H1 (cell line): Measurements from ENCODE around the gene RNF130. TPM values are rescaled to one million over a fixed set of nuclear protein-coding genes. Genes with fewer than 3 reads are reported as not detected.

Experiments used
- CTCF ChIA-PET: fragments of 300-600 bp; sonication (Branson Sonifier 250); formaldehyde crosslinking; loops from one replicate; lab custom pipeline; 2021; ENCODE audit not compliant: partially characterized antibody; lab: Charles Lee
- POLR2A ChIA-PET: fragments of 300-600 bp; sonication (Branson Sonifier 250); formaldehyde crosslinking; loops from one replicate; lab custom pipeline; 2021; ENCODE audit warnings: inconsistent platforms; ENCODE audit not compliant: partially characterized antibody; lab: Charles Lee
- DNase-seq, 2 experiments: peaks; one replicate each; pipeline versions ENCODE4 v3.0.0 to v3.0.0-alpha.2; 2010 to 2022; ENCODE audit warnings: low spot score in 2 of 2, low read depth in 1 of 2, mixed read lengths in 1 of 2
- FAIRE-seq: peaks from 2 replicates; lab custom pipeline; 2011; peaks lifted over from hg19 to GRCh38; lab: Jason Lieb, UNC
- H2AFZ ChIP-seq: 2 replicates; pipeline ENCODE4 v1.8.1; 2012; ENCODE audit warnings: low read length, inconsistent platforms
- H2AK5ac ChIP-seq: 2 replicates; pipeline ENCODE4 v1.6.1; 2013; ENCODE audit warnings: low read depth, low read length
- H2BK120ac ChIP-seq: replicated peaks from 2 replicates; pipeline ENCODE3; 2013; ENCODE audit warnings: low read depth, low read length, inconsistent platforms
- H2BK12ac ChIP-seq: 2 replicates; pipeline ENCODE4 v1.6.1; 2013; ENCODE audit warnings: low read depth, low read length
- H2BK15ac ChIP-seq: 2 replicates; pipeline ENCODE4 v1.6.1; 2013; ENCODE audit warnings: low read length
- H2BK20ac ChIP-seq: 2 replicates; pipeline ENCODE4 v1.6.1; 2013; ENCODE audit warnings: low read length
- H2BK5ac ChIP-seq: 2 replicates; pipeline ENCODE4 v1.6.1; 2013; ENCODE audit warnings: low read depth, low read length
- H3K14ac ChIP-seq: 2 replicates; pipeline ENCODE4 v1.6.1; 2013; ENCODE audit warnings: inconsistent platforms; ENCODE audit not compliant: insufficient read length
- H3K18ac ChIP-seq: 2 replicates; pipeline ENCODE4 v1.6.1; 2013; ENCODE audit warnings: low read length; ENCODE audit errors: extremely low read depth
- H3K23ac ChIP-seq: 2 replicates; pipeline ENCODE4 v1.6.1; 2013; ENCODE audit warnings: inconsistent platforms; ENCODE audit not compliant: insufficient read length
- H3K23me2 ChIP-seq: 2 replicates; pipeline ENCODE4 v1.6.1; 2013; ENCODE audit warnings: low read depth, low read length
- H3K27ac ChIP-seq: 2 replicates; pipeline ENCODE4 v1.6.1; 2011; ENCODE audit warnings: low read depth, low read length, inconsistent platforms
- H3K27me3 ChIP-seq, 4 experiments: replicated peaks in 1 of 4; 1 replicate in 1 of 4; 2 replicates in 3 of 4; pipeline versions ENCODE4 v1.6.1 to v1.8.1; 2011 to 2013; ENCODE audit warnings: low read length in 3 of 4, mild to moderate bottlenecking in 3 of 4, inconsistent platforms in 2 of 4, mixed read lengths in 2 of 4, moderate library complexity in 1 of 4; ENCODE audit not compliant: control insufficient read depth in 3 of 4, insufficient read depth in 3 of 4; ENCODE audit errors: extremely low read depth in 1 of 4
- H3K36me3 ChIP-seq, 4 experiments: 2 replicates each; pipeline versions ENCODE4 v1.6.1 to v1.8.1; 2011 to 2013; ENCODE audit warnings: mild to moderate bottlenecking in 4 of 4, low read length in 3 of 4, moderate library complexity in 2 of 4, control low read depth in 1 of 4, inconsistent platforms in 1 of 4; ENCODE audit not compliant: insufficient read depth in 4 of 4, control insufficient read depth in 2 of 4
- H3K4ac ChIP-seq: replicated peaks from 2 replicates; pipeline ENCODE3; 2013; ENCODE audit warnings: low read length, low read depth, mixed read lengths, inconsistent platforms; ENCODE audit not compliant: insufficient read length
- H3K4me1 ChIP-seq, 4 experiments: replicated peaks in 1 of 4; 1 replicate in 1 of 4; 2 replicates in 3 of 4; pipeline versions ENCODE4 v1.6.1 to v1.8.1; 2011 to 2013; ENCODE audit warnings: low read length in 3 of 4, inconsistent platforms in 2 of 4, mixed read lengths in 1 of 4; ENCODE audit not compliant: insufficient read depth in 4 of 4, control insufficient read depth in 3 of 4
- H3K4me2 ChIP-seq, 2 experiments: 2 replicates each; pipeline versions ENCODE4 v1.6.1 to v1.8.1; 2011 to 2013; ENCODE audit warnings: low read depth in 2 of 2, low read length in 2 of 2, control low read depth in 1 of 2, inconsistent platforms in 1 of 2, mild to moderate bottlenecking in 1 of 2; ENCODE audit not compliant: insufficient read depth in 1 of 2
- H3K4me3 ChIP-seq, 4 experiments: fragments of 200-600, 300-600 bp in 1 of 4; sonication (generic), shearing (Covaris generic), sonication (Bioruptor Twin) in 1 of 4; 2 replicates each; pipeline versions ENCODE4 v1.5.1 to v1.8.1; 2011 to 2016; ENCODE audit warnings: low read length in 4 of 4, low read depth in 3 of 4, control low read depth in 2 of 4, inconsistent platforms in 2 of 4, mild to moderate bottlenecking in 2 of 4, mixed read lengths in 1 of 4, moderate library complexity in 1 of 4; ENCODE audit not compliant: insufficient read depth in 2 of 4; ENCODE audit errors: extremely low read depth in 1 of 4
- H3K56ac ChIP-seq: replicated peaks from 2 replicates; pipeline ENCODE3; 2013; ENCODE audit warnings: low read depth, mild to moderate bottlenecking, mixed read lengths, low read length, inconsistent platforms; ENCODE audit not compliant: insufficient read length
- H3K79me1 ChIP-seq: 2 replicates; pipeline ENCODE4 v1.6.1; 2013; ENCODE audit warnings: low read depth, low read length, control low read depth
- H3K79me2 ChIP-seq, 2 experiments: 2 replicates each; pipeline versions ENCODE4 v1.6.1 to v1.8.1; 2012 to 2013; ENCODE audit warnings: low read length in 2 of 2, mild to moderate bottlenecking in 2 of 2, inconsistent platforms in 1 of 2; ENCODE audit not compliant: insufficient read depth in 2 of 2, control insufficient read depth in 1 of 2
- H3K9ac ChIP-seq, 4 experiments: replicated peaks in 1 of 4; 1 replicate in 1 of 4; 2 replicates in 3 of 4; pipeline versions ENCODE4 v1.6.1 to v1.8.1; 2011 to 2013; ENCODE audit warnings: low read depth in 3 of 4, low read length in 3 of 4, control low read depth in 2 of 4, mild to moderate bottlenecking in 2 of 4, moderate library complexity in 2 of 4, inconsistent platforms in 1 of 4; ENCODE audit errors: extremely low read depth in 1 of 4
- H3K9me3 ChIP-seq, 2 experiments: 2 replicates each; pipeline versions ENCODE4 v1.6.1 to v1.8.1; 2012 to 2013; ENCODE audit warnings: mild to moderate bottlenecking in 2 of 2, moderate library complexity in 2 of 2, control low read depth in 1 of 2, inconsistent platforms in 1 of 2, low read depth in 1 of 2, low read length in 1 of 2, mixed read lengths in 1 of 2; ENCODE audit not compliant: insufficient read depth in 2 of 2
- H4K20me1 ChIP-seq, 2 experiments: replicated peaks in 1 of 2; 2 replicates each; pipeline versions ENCODE3 to v1.8.1; 2011 to 2013; ENCODE audit warnings: inconsistent platforms in 2 of 2, low read length in 2 of 2, mild to moderate bottlenecking in 1 of 2; ENCODE audit not compliant: insufficient read depth in 2 of 2, control insufficient read depth in 1 of 2
- H4K5ac ChIP-seq: 2 replicates; pipeline ENCODE4 v1.6.1; 2013; ENCODE audit warnings: low read length, low read depth, mixed read lengths, inconsistent platforms; ENCODE audit not compliant: insufficient read length
- H4K8ac ChIP-seq: 2 replicates; pipeline ENCODE4 v1.8.0; 2013; ENCODE audit warnings: mild to moderate bottlenecking, moderate library complexity, low read length, inconsistent platforms; ENCODE audit not compliant: insufficient read depth; ENCODE audit errors: extremely low read depth
- H4K91ac ChIP-seq: replicated peaks from 2 replicates; pipeline ENCODE3; 2013; ENCODE audit warnings: low read length, mixed read lengths, inconsistent platforms; ENCODE audit not compliant: insufficient read length
- ASH2L ChIP-seq: fragments of 200-600, 300-600 bp; sonication (generic); IDR thresholded peaks from one replicate; pipeline ENCODE4 v1.7.1; 2017; ENCODE audit warnings: low read length
- CHD2 ChIP-seq: IDR thresholded peaks from 2 replicates; pipeline ENCODE4 v1.6.1; 2012; ENCODE audit warnings: low read length, improper control_type of control experiment
- CREB1 ChIP-seq: IDR thresholded peaks from 2 replicates; pipeline ENCODE4 v1.6.1; 2012; ENCODE audit warnings: inconsistent platforms
- CTBP2 ChIP-seq: IDR thresholded peaks from 2 replicates; pipeline ENCODE4 v1.7.0; 2011; ENCODE audit warnings: borderline replicate concordance, mild to moderate bottlenecking, moderate library complexity, mixed read lengths, low read length; ENCODE audit not compliant: insufficient read depth, insufficient read length
- CTCF ChIP-seq, 3 experiments: IDR thresholded peaks; 1 replicate in 2 of 3; 2 replicates in 1 of 3; pipeline versions ENCODE4 v1.5.1 to v1.6.1; 2011; ENCODE audit warnings: low read length in 3 of 3, mild to moderate bottlenecking in 3 of 3, inconsistent platforms in 2 of 3, low read depth in 1 of 3, moderate library complexity in 1 of 3; ENCODE audit not compliant: insufficient read depth in 1 of 3; ENCODE audit errors: control extremely low read depth in 1 of 3
- EZH2 ChIP-seq: fragments of 200-600 bp; sonication (generic); IDR thresholded peaks from 2 replicates; pipeline ENCODE4 v1.7.1; 2012; ENCODE audit warnings: low read depth, mild to moderate bottlenecking, moderate library complexity, low read length, inconsistent platforms; ENCODE audit not compliant: severe bottlenecking
- HDAC6 ChIP-seq: IDR thresholded peaks from one replicate; pipeline ENCODE4 v1.7.1; 2012; ENCODE audit warnings: low read depth, mild to moderate bottlenecking, inconsistent platforms, low read length, moderate library complexity
- KDM5A ChIP-seq: fragments of 200-600 bp; IDR thresholded peaks from 2 replicates; pipeline ENCODE4 v1.7.1; 2012; ENCODE audit warnings: mild to moderate bottlenecking, low read length, inconsistent platforms, mixed read lengths
- MAFK ChIP-seq: IDR thresholded peaks from 2 replicates; pipeline ENCODE4 v1.6.1; 2012; ENCODE audit warnings: low read depth, mild to moderate bottlenecking, improper control_type of control experiment, low read length
- RBBP5 ChIP-seq: IDR thresholded peaks from 2 replicates; pipeline ENCODE4 v1.7.1; 2012; ENCODE audit warnings: low read depth, mild to moderate bottlenecking, inconsistent platforms, low read length, moderate library complexity, borderline replicate concordance
- RNF2 ChIP-seq: fragments of 200-900, 300-1000 bp; sonication (generic); IDR thresholded peaks from 2 replicates; pipeline ENCODE4 v1.7.1; 2016; ENCODE audit warnings: borderline replicate concordance, low read depth, mild to moderate bottlenecking, antibody characterized with exemption, low read length; ENCODE audit not compliant: poor library complexity, severe bottlenecking; ENCODE audit errors: missing control alignments
- WGBS, 2 experiments: shearing (Covaris generic) in 1 of 2; methylation state at CpG; one replicate each; pipeline versions ENCODE4 v1.1.6 to v1.1.7; 2013 to 2015; ENCODE audit warnings: low lambda C conversion rate in 2 of 2, mixed read lengths in 2 of 2, inconsistent platforms in 1 of 2, low coverage in 1 of 2, missing lambda C conversion rate in 1 of 2; ENCODE audit not compliant: insufficient replicate concordance in 2 of 2, insufficient coverage in 1 of 2, insufficient read length in 1 of 2; ENCODE audit errors: extremely low coverage in 1 of 2, missing lambda C conversion rate in 1 of 2; 5-methylcytosine and 5-hydroxymethylcytosine counted together
- polyA plus RNA-seq, 7 experiments: library from polyadenylated mRNA; depleted of rRNA in 3 of 7; stranded (reverse) in 5 of 7; unstranded in 2 of 7; fragments of >200 nt in 5 of 7; fragments of 200-250 nt in 2 of 7; gene quantifications; 1 replicate in 5 of 7; 2 replicates in 1 of 7; 4 replicates in 1 of 7; pipeline versions ENCODE4 v1.2.1 to v1.2.3, GENCODE V29; 2011 to 2013; ENCODE audit warnings: missing spikeins in 2 of 7, mixed read lengths in 2 of 7
- total RNA-seq: library from RNA; stranded (reverse); fragmentation: NEBNext Ultra II Directional; extraction: Animal tissue kit (Norgen Biotek cat#: 25700); gene quantifications from 2 replicates; pipeline ENCODE4 v1.2.1, GENCODE V29; 2021

RNF130 gene
- total and polyA plus RNA-seq, 2 of the 8 experiments (the other 6 are each of a cell fraction or from before 2014, with no cell fraction given), result 65.1 to 70.0 TPM

- Histone ChIP-seq H3K27ac (no peak overlapping the region), H3K9me3 (peaks cover 11 to 14% of the 10 kb centered on the region in 2 experiments), H3K4me3 (no peak overlapping the region), H2AFZ (no peak overlapping the region), H2BK15ac (no peak overlapping the region), H3K23ac (no peak overlapping the region), H2BK5ac (no peak overlapping the region), H3K36me3 (peaks cover 0 to 11% (median 7%) of the 10 kb centered on the region in 4 experiments; a peak in 5 of 8 replicates), H2BK12ac (no peak overlapping the region), H3K79me1 (peaks cover 7% of the 10 kb centered on the region; the same call in 1 of the 2 replicates), H2BK120ac (no peak overlapping the region), H4K20me1 (peaks cover 12 to 15% of the 10 kb centered on the region in 2 experiments), H3K4ac (no peak overlapping the region), H3K4me2 (no peak overlapping the region), H4K5ac (no peak overlapping the region), H2BK20ac (no peak overlapping the region), H4K91ac (no peak overlapping the region), H3K27me3 (no peaks in the 10 kb centered on the region), H3K56ac (no peak overlapping the region), H2AK5ac (no peak overlapping the region), H3K23me2 (no peaks in the 10 kb centered on the region), H3K4me1 (peaks cover 3 to 16% (median 7%) of the 10 kb centered on the region in 4 experiments), H3K18ac (no peak overlapping the region), H3K79me2 (peaks cover 4 to 93% of the 10 kb centered on the region in 2 experiments), H3K9ac (no peak overlapping the region), H3K14ac (no peak overlapping the region), H4K8ac (no peak overlapping the region)
- FAIRE-seq (no peak), DNase-seq (no peak)
- WGBS, 2 experiments, result 83% methylated on average over 5 of the region's 5 CpGs; no CpG with 5 or more reads in 1 of the 2 experiments
- ChIA-PET POLR2A (interaction anchor here (1.0 kb wide), 1 partner anchor 37 kb away, joined by 3 read pairs; no protein-coding TSS in a partner anchor), CTCF (interaction anchor here (1.6 kb wide), 1 partner anchor 45 kb away, joined by 4 read pairs; no protein-coding TSS in a partner anchor)
- TF ChIP-seq CHD2, result no peak
- TF ChIP-seq MAFK, result no peak
- TF ChIP-seq CTBP2, result no peak
- TF ChIP-seq HDAC6, result no peak
- TF ChIP-seq CTCF (IDR thresholded peaks at IDR 0.05; ENCODE audit: control extremely low read depth in 1 of 3, insufficient read depth in 1 of 3, low read depth in 1 of 3, low read length in 3 of 3), result no peak
- TF ChIP-seq RBBP5, result no peak
- no peak for TF ChIP-seq CREB1
- TF ChIP-seq ASH2L, result no peak
- no peak for TF ChIP-seq KDM5A
- TF ChIP-seq RNF2, result no peak
- TF ChIP-seq EZH2, result no peak
These were observed 24.9 kb downstream of the RNF130 start for GRCh38 chr5:180046656-180047055.
